Lung (tissue), 12 donors: ENCODE data around the gene AP3S2. TPM values are rescaled to one million over a fixed set of nuclear protein-coding genes. Genes with fewer than 3 reads are reported as not detected.
"Not testable (repeated sequence)": the region's sequence is repeated elsewhere in the genome, so short reads cannot be mapped to it uniquely, and the experiment has no call there.

Experiments used
- ATAC-seq: fragments of 200-7000 bp; cut with Tn5 transposase; one replicate; pipeline ENCODE4 v1.9.1; 2020; ENCODE audit warnings: moderate number of reproducible peaks; ENCODE audit not compliant: insufficient read depth, low FRiP score
- DNase-seq, 3 donors: peaks; one replicate each; pipeline ENCODE4 v3.0.0-alpha.2; 2013 to 2017
- H3K27ac ChIP-seq, 2 donors: one replicate each; pipeline ENCODE4 v1.5.1; 2013; ENCODE audit warnings: mild to moderate bottlenecking in 2 of 2, moderate library complexity in 2 of 2, control low read depth in 1 of 2, inconsistent platforms in 1 of 2, low read depth in 1 of 2, low read length in 1 of 2
- H3K27me3 ChIP-seq, 3 donors: one replicate each; pipeline ENCODE4 v1.5.1; 2013; ENCODE audit warnings: low read length in 2 of 3; ENCODE audit not compliant: control insufficient read depth in 3 of 3, insufficient read depth in 3 of 3
- H3K36me3 ChIP-seq, 4 donors: one replicate each; pipeline ENCODE4 v1.5.1; 2013; ENCODE audit warnings: low read length in 4 of 4, mild to moderate bottlenecking in 1 of 4, moderate library complexity in 1 of 4; ENCODE audit not compliant: control insufficient read depth in 4 of 4, insufficient read depth in 4 of 4
- H3K4me1 ChIP-seq, 5 donors: one replicate each; pipeline ENCODE4 v1.5.1; 2013; ENCODE audit warnings: low read length in 5 of 5, mild to moderate bottlenecking in 2 of 5, moderate library complexity in 1 of 5; ENCODE audit not compliant: control insufficient read depth in 5 of 5, insufficient read depth in 5 of 5
- H3K4me3 ChIP-seq: one replicate; pipeline ENCODE4 v1.5.1; 2013; ENCODE audit warnings: mild to moderate bottlenecking, control low read depth, moderate library complexity
- H3K9ac ChIP-seq, 2 donors: one replicate each; pipeline ENCODE4 v1.5.1; 2013; ENCODE audit warnings: low read length in 2 of 2, control low read depth in 1 of 2; ENCODE audit not compliant: insufficient read depth in 1 of 2
- H3K9me3 ChIP-seq, 4 donors: one replicate each; pipeline ENCODE4 v1.5.1; 2013; ENCODE audit warnings: low read length in 3 of 4, mild to moderate bottlenecking in 1 of 4, moderate library complexity in 1 of 4; ENCODE audit not compliant: control insufficient read depth in 4 of 4, insufficient read depth in 3 of 4
- WGBS, 2 donors: extraction: QIAGEN DNeasy Blood & Tissue Kit; methylation state at CpG; one replicate each; pipeline ENCODE4 v1.1.7; 2013; 5-methylcytosine and 5-hydroxymethylcytosine counted together
- polyA plus RNA-seq, 2 donors: library from polyadenylated mRNA; stranded (reverse); fragments of 200-250 nt; gene quantifications; one replicate each; pipeline ENCODE4 v1.2.1, GENCODE V29; 2013
- total RNA-seq, 2 donors: library from RNA; depleted of rRNA in 1 of 2; stranded (reverse); fragments of >200 nt in 1 of 2; gene quantifications; one replicate each; pipeline ENCODE4 v1.2.1, GENCODE V29; 2014 to 2021
- TF ChIP-seq, protein P1 (sequence below): IDR thresholded peaks from 2 replicates; pipeline ENCODE4 v1.5.1; 2012; ENCODE audit warnings: mild to moderate bottlenecking; ENCODE audit errors: control extremely low read depth, extremely low read depth
- donor health status: control.
- donor health status: control.
- donor health status: Bipolar disorder and iron deficiency.
- donor health status: healthy.
- donor health status: DM: yes; HTN: yes; CAD: no.

Gene AP3S2
- total and polyA plus RNA-seq, 4 donors = 9.9 to 31.8 (median 25.9) TPM

- Histone ChIP-seq H3K27me3 (peaks cover 0 to 3% (median 0%) of the 10 kb centered on the region in 3 donors), H3K4me3 (no peak overlapping the region), H3K9me3 (peaks cover 0 to 3% (median 0%) of the 10 kb centered on the region in 4 donors), H3K36me3 (peaks cover 0 to 4% (median 0%) of the 10 kb centered on the region in 4 donors), H3K27ac (no peak overlapping the region), H3K9ac (no peak overlapping the region), H3K4me1 (peaks cover 0 to 6% (median 0%) of the 10 kb centered on the region in 5 donors)
- TF ChIP-seq, protein P1, sequence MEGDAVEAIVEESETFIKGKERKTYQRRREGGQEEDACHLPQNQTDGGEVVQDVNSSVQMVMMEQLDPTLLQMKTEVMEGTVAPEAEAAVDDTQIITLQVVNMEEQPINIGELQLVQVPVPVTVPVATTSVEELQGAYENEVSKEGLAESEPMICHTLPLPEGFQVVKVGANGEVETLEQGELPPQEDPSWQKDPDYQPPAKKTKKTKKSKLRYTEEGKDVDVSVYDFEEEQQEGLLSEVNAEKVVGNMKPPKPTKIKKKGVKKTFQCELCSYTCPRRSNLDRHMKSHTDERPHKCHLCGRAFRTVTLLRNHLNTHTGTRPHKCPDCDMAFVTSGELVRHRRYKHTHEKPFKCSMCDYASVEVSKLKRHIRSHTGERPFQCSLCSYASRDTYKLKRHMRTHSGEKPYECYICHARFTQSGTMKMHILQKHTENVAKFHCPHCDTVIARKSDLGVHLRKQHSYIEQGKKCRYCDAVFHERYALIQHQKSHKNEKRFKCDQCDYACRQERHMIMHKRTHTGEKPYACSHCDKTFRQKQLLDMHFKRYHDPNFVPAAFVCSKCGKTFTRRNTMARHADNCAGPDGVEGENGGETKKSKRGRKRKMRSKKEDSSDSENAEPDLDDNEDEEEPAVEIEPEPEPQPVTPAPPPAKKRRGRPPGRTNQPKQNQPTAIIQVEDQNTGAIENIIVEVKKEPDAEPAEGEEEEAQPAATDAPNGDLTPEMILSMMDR = no peak
- ATAC-seq = no peak
- 81 to 86% methylated on average over 14 of the region's 14 CpGs for WGBS, 2 donors
- no peak for DNase-seq
These were observed 110.5 kb downstream of the AP3S2 start for GRCh38 chr15:89783111-89783860.

DNA sequence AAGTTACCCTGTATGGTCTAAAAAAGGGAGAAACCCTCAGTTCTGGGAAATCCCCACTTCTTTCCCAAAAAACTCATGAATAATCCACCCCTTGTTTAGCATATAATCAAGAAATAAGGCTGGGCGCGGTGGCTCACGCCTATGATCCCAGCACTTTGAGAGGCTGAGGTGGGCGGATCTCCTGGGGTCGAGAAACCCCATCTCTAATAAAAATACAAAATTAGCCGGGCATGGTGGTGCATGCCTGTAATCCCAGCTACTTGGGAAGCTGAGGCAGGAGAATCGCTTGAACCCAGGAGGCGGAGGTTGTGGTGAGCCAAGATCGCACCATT, 111.2 kb downstream of the AP3S2 start:
- not testable (repeated sequence) for H3K9ac ChIP-seq, DNase-seq, H3K27me3 ChIP-seq, H3K9me3 ChIP-seq, ATAC-seq, H3K4me1 ChIP-seq, H3K27ac ChIP-seq, H3K36me3 ChIP-seq, H3K4me3 ChIP-seq
- 92 to 94% methylated on average over 9 of the region's 9 CpGs for WGBS, 2 donors

GRCh38 chr15:89781891-89782618, 111.7 kb downstream of the AP3S2 start:
- Histone ChIP-seq H3K9me3 (no peaks in the 10 kb centered on the region), H3K4me3 (no peak overlapping the region), H3K36me3 (peaks cover 0 to 4% (median 0%) of the 10 kb centered on the region in 4 donors), H3K9ac (no peak overlapping the region), H3K4me1 (peaks cover 0 to 6% (median 0%) of the 10 kb centered on the region in 5 donors), H3K27me3 (peaks cover 0 to 3% (median 0%) of the 10 kb centered on the region in 3 donors), H3K27ac (no peak overlapping the region)
- 77 to 78% methylated on average over 15 of the region's 15 CpGs for WGBS, 2 donors
- DNase-seq (no peak), ATAC-seq (no peak)
- TF ChIP-seq, protein P1 = no peak

- DNase-seq = no peak
- no peak for ATAC-seq
- H3K4me3 ChIP-seq = no peak overlapping the region
- peaks cover 0 to 4% (median 0%) of the 10 kb centered on the region in 4 donors for H3K36me3 ChIP-seq
- TF ChIP-seq, protein P1 = no peak
- WGBS, 2 donors = 39 to 65% methylated on average over 6 of the region's 6 CpGs
- peaks cover 0 to 3% (median 0%) of the 10 kb centered on the region in 3 donors for H3K27me3 ChIP-seq
- H3K9ac ChIP-seq = no peak overlapping the region
- H3K9me3 ChIP-seq = no peaks in the 10 kb centered on the region
- H3K4me1 ChIP-seq = peaks cover 0 to 6% (median 2%) of the 10 kb centered on the region in 5 donors
- H3K27ac ChIP-seq = no peak overlapping the region
These were observed 112.7 kb downstream of the AP3S2 start for GRCh38 chr15:89781055-89781454.
